Putamen (tissue), 1 donor: Measurements from ENCODE around the gene SPATA20.

ENCODE experiments used
- DNase-seq: peaks from one replicate; pipeline ENCODE4 v3.0.0-alpha.2; 2016; ENCODE audit warnings: low spot score

SPATA20 gene

DNA sequence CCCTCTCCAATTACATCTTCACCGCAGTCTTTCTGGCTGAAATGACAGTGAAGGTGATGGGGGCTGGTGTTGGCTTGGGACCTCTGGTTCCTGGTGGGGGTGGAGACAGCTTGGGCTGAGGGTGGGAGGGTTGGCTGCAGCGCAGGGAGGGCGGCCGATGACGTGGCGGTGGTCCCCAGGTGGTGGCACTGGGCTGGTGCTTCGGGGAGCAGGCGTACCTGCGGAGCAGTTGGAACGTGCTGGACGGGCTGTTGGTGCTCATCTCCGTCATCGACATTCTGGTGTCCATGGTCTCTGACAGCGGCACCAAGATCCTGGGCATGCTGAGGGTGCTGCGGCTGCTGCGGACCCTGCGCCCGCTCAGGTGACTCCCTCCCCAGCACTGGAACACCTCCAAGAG, 55.9 kb downstream of the SPATA20 start:
- DNase-seq: no peak

DNA sequence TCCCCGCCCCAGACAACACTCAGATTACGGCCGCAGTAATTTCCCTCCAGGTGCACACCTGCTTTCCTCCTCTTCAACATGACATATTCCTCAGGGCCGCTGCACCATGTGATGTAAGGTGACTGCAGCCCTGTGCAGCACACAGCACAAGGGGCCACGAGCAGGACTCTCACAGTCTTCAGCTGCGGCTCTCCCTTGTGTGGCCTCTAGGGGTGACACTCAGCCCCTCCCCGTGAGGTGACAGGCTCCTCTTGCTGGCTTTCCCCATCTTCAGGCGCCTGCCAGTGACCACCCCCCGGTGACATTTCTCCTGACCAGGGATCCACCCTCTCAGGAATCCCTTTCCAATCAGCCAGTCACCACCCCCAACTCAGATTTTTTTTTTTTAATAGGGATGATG, 56.4 kb downstream of the SPATA20 start:
- DNase-seq: no peak

DNA sequence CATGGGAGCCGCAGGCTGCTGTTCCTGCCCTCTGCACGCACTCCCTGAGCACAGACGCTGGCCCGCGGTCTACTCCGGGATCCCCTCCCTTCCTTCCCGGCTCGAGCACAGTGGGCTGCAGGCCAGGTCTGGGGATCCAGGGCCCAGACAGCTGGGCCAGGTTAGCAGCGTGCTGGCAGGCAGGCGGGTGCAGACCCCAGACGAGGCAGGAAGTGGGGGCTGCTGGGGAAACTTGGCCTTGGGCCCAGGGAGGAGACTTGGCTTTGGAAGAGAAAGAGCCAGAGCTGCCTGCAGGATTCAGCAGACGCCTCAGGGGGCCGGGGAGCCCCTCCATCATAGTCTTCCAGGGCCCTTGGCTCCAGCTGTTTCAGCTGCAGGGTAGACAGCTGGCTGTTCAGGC, 57.5 kb downstream of the SPATA20 start:
- no peak for DNase-seq

DNA sequence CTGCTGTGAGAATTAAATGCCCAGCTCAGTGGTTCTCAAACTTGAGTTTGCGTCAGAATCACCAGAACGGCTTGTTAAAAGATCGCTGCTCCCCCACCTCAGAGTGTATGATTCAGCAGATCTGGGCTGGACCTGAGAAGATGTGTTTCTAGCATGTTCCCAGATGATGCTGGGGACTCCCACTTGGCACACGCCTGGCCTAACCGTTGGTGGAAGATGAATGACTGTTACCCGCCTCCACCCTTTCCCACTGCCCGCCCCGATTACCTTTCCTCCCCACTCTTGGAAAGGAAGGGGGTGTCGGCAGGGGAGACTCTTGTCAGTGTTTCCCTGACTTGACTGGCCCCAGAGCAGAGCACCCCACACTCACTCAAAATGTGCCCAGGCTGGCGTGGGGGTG, 58.5 kb downstream of the SPATA20 start:
- DNase-seq: no peak
